LNCaP clone FGC (cell line): ENCODE measurements around the gene LRRC37A3.

Experiments used
- DNase-seq: peaks from one replicate; pipeline ENCODE4 v3.0.0-alpha.2; 2011; ENCODE audit warnings: low read depth
- H3K4me3 ChIP-seq: 2 replicates; pipeline ENCODE4 v1.5.1; 2011; ENCODE audit warnings: mild to moderate bottlenecking, low read depth, low read length, control low read depth
- CTCF ChIP-seq: IDR thresholded peaks from 2 replicates; pipeline ENCODE4 v1.5.1; 2012; ENCODE audit warnings: mild to moderate bottlenecking; ENCODE audit not compliant: control insufficient read depth, insufficient read depth; ENCODE audit errors: extremely low read depth

LRRC37A3 gene

GRCh38 chr17:64950871-64951270, 31.6 kb upstream of the LRRC37A3 start:
- DNase-seq: no peak
- no peak overlapping the region for H3K4me3 ChIP-seq
- TF ChIP-seq CTCF: no peak

GRCh38 chr17:64947152-64947551, 27.9 kb upstream of the LRRC37A3 start:
- no peak for DNase-seq
- no peak overlapping the region for H3K4me3 ChIP-seq
- TF ChIP-seq CTCF: no peak

GRCh38 chr17:64941761-64942160, 22.5 kb upstream of the LRRC37A3 start:
- H3K4me3 ChIP-seq: no peak overlapping the region
- DNase-seq: peak; percentile 57
- no peak for TF ChIP-seq CTCF

GRCh38 chr17:64941045-64941444, 21.8 kb upstream of the LRRC37A3 start:
- H3K4me3 ChIP-seq: no peak overlapping the region
- DNase-seq: no peak
- TF ChIP-seq CTCF: no peak

GRCh38 chr17:64940055-64940454, 20.8 kb upstream of the LRRC37A3 start:
- no peak for DNase-seq
- no peak for TF ChIP-seq CTCF
- H3K4me3 ChIP-seq: no peak overlapping the region

GRCh38 chr17:64938925-64939474, 19.7 kb upstream of the LRRC37A3 start:
- H3K4me3 ChIP-seq: no peak overlapping the region
- DNase-seq: no peak

More at GRCh38 chr17:64938925-64939474, 19.7 kb upstream of the LRRC37A3 start:
- TF ChIP-seq CTCF: peak; percentile 44
